HG03342 (cell line): ENCODE results near the gene UCMA.
"Not testable (repeated sequence)": the region's sequence is repeated elsewhere in the genome, so short reads cannot be mapped to it uniquely, and the experiment has no call there.

ENCODE experiments used
- ATAC-seq: cut with Tn5 transposase; IDR thresholded peaks from one replicate; pipeline ENCODE4 v1.9.1; 2021; ENCODE audit warnings: mild to moderate bottlenecking, moderate library complexity; ENCODE audit not compliant: unreplicated experiment

UCMA gene, protein sequence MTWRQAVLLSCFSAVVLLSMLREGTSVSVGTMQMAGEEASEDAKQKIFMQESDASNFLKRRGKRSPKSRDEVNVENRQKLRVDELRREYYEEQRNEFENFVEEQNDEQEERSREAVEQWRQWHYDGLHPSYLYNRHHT

GRCh38 chr10:13234172-13234571 is at the start of gene UCMA:
TSS of gene UCMA (minus strand) at chr10:13234374. CDS start at chr10:13234258, 116 bp downstream.
- no peak for ATAC-seq

DNA sequence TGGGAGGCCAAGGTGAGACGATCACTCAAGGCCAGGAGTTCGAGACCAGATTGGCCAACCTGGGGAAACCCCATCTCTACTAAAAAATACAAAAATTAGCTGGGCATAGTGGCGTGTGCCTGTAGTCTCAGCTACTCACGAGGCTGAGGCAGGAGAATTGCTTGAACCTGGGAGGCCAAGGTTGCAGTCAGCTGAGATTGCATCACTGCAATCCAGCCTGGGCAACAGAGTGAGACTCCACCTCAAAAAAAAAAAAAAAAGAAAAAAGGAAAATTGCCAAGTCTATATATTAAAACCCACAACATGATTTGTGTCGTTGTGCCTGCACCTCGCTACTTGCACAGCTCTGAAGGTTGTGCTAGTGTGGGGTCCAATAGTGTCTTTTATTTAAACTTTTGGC is 48.2 kb upstream of the UCMA start:
- not testable (repeated sequence) for ATAC-seq

DNA sequence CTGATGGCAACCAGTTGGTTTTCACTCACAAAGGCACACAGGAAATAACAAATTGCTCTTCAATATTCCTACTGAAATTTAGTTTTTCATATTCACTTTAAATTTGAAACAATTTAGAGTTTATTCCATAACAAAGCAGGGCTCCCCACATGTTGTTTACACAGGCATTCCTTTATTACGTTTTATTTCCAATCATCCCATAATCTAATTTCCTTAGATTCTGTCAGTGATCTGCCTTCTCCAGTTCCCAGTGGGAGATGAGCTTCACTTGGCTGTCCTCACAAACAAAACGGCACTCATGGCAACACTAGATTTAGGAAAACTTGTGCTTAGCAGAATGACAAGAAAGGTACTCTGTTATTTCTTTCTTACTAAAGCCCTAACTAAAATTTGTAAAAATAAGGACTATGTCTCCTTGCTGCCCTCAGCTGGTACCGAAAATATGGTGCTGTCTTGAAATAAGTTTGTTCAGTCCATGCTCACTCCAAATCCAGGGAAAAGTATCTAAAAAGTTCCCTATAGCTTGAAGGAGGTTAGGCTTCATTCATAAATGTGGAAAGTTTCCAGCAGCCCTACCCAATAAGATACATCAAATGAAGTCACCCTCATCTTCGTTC is 42.7 kb upstream of the UCMA start:
- ATAC-seq, result no peak

GRCh38 chr10:13276146-13276545 is 42.0 kb upstream of the UCMA start:
- ATAC-seq, result not testable (repeated sequence)

GRCh38 chr10:13272164-13272571 is 38.0 kb upstream of the UCMA start:
- no peak for ATAC-seq

DNA sequence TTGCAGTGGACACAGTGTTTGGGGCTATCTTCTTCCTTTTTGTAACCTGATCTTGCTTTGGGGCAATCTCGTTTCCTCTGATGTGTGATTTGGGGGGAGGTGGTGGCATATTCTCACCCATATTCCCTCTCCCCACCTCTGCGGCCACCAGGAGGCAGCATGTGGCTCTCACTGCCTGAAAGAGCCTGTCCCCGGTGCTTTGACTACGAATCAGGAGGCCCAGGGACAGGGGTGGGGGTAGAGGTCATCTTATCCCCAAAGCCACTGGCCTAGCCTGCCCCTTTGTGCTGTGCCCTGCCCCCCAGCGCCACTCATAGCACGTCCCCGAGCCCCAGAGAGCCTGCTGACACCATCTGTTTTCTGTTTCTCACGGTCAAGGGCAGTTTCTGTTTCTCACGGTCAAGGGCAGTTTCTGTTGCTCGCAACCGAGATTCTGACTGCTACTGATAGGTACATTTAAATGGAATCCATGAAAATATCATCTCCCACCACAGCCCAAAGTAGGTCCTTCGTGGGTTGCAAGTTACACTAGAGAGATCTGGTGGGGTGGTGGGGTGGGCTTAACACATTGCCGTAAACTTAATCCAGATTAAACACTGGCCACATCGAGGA is 37.5 kb upstream of the UCMA start:
- ATAC-seq, result no peak

GRCh38 chr10:13270877-13271551 is 36.8 kb upstream of the UCMA start:
- ATAC-seq, result no peak

GRCh38 chr10:13268841-13269240 is 34.7 kb upstream of the UCMA start:
- ATAC-seq, result no peak

GRCh38 chr10:13268310-13268709 is 34.1 kb upstream of the UCMA start:
- ATAC-seq, result no peak

DNA sequence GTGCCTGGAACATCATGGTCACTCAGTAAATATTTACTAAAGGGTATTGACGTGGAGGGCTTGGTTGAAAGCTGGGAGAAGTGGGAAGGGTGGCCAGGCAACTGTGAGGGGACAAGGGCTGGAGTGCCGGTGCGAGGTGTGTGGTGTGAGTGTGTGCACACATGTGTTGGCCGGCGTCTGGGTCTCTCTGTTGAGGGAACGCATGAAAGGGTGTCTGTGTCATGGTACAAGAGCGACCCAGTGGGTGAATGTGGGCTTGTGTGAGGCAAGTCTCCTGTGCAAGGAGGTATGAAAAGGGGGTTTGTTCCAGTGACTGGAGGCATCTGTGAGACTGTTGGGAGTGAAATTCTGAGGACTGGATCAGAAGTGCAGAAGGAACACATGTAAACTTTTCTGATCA is 29.4 kb upstream of the UCMA start:
- no peak for ATAC-seq

GRCh38 chr10:13262433-13262832 is 28.3 kb upstream of the UCMA start:
- ATAC-seq, result no peak

GRCh38 chr10:13257621-13258140 is 23.5 kb upstream of the UCMA start:
- ATAC-seq, result no peak

DNA sequence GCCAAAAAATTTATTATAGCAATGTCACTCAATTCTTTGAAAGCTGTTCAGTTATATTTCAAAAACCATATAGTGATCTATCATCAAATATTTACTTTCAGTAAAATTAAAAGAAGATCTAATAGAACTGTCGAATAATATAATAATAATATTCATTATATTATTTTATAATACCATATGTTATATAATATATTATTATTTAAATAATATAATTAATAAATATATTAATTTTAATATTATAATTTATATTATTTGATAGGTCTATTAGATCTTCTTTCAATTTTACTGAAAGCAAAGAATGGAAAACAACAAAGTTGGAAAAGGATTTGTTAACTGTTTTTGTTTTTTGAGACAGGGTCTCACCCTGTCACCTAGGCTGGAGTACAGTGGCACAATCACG is 22.5 kb upstream of the UCMA start:
- ATAC-seq, result no peak

- no peak for ATAC-seq
Measured at GRCh38 chr10:13253726-13254125, 19.6 kb upstream of the UCMA start.

DNA sequence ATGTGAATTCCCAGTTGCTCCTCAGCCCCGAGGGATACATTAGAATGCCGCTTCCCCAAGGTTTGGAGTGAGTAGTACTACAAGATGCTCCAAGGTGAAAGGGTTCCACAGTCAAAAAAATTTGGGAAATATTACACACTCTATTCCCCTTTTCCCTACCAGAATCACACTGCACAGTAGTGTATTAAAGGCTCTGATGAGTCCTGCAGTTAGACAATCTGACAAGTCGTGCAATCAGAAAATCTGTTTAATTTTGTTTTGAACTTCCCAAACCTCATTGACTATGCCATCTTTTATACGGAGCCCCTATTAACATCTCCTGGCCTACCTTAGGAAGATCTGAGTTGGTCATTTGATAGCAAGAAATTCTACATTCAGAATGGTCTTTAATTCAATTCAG is 13.6 kb upstream of the UCMA start:
- no peak for ATAC-seq

DNA sequence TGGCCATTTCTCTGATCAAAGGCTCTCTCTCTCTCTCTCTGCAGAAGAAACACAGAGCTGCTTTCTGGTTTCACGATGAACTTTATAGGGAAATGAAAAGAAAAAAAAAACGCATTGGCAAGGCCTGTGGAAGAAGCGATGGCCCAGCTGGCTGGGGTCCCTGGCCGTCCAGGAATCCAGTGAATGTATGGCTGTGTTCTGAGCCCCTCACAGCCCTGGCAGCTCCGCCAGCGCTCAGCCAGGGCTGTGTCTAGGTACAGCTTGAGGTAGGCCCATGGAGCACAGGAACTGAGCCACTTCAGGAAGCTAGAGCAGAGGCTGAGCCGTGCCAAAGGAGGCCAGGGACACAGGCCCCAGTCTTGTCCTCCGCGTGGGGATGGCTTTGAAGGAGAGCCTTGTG is 13.1 kb upstream of the UCMA start:
- ATAC-seq, result no peak

DNA sequence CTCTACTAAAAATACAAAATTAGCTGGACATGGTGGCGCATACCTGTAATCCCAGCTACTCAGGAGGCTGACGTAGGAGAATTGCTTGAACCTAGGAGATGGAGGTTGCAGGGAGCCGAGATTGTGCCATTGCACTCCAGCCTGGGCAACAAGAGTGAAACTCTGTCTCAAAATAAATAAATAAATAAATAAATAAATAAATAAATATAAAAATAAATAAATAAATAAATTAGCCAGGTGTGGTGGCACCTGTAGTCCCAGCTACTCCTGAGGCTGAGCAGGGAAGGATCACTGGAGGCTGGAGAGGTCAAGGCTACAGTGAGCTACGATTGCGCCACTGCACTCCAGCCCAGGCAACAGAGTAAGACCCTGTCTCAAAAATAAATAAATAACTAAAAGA is 8.1 kb upstream of the UCMA start:
- ATAC-seq, result not testable (repeated sequence)

DNA sequence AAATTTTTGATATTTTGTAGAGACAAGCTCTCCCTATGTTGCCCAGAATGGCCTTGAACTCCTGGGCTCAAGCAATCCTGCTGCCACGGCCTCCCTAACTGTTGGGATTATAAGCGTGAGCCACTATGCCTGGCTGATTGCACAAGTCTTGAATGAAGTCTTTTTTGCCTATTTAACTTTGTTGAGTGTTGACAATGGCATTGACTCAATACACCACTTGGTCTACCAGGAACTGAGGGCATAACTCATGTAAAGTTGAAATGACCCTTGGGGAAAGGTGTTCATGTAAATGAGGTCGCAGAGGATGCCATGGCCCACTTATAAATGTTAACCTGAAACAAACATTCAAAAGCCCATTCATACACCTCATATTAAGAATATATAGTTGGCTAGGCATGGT is 7.4 kb upstream of the UCMA start:
- no peak for ATAC-seq

DNA sequence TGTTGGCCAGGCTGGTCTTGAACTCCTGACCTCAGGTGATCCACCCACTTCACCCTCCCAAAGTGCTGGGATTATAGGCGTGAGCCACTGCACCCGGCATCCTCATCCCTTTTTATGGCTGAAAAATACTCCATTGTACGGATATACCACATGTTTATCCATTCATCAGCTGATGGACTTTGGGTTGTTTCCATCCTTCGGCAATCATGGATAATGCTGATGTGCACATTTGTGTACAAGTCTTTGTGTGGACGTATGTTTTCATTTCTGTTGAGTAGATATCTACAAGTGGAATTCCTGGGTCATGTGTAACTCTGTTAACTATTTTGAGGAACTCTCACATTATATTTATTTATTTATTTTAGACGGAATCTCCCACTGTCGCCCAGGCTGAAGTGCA is 5.7 kb upstream of the UCMA start:
- no peak for ATAC-seq

GRCh38 chr10:13238271-13239077 is 4.3 kb upstream of the UCMA start:
- no peak for ATAC-seq

DNA sequence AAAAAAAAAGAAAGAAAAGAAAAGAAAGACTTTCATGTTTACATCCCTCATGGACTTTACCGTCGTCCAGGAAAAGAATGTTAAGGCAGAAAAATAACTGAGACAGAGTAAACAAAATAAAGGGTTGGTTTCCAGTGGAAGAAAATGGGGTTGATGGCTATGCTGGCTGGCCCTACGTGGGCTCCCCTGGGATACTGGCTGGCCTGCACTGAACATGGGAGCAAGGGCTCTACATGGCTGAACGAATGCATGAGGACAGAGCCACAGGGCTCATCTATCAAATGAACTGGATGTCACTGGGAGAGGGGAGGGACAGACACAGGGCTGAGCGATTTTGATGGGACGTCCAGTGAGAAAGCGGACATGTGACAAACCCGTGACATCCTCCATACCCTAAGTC is 2.5 kb upstream of the UCMA start:
- ATAC-seq, result no peak
